Liver (tissue), 9 donors: ENCODE data around the gene RASA4B. TPM values are rescaled to one million over a fixed set of nuclear protein-coding genes. Genes with fewer than 3 reads are reported as not detected.
A peak's percentile ranks its signal among the peaks of the same experiment; 100 is the strongest.
"Not testable (repeated sequence)": the region's sequence is repeated elsewhere in the genome, so short reads cannot be mapped to it uniquely, and the experiment has no call there.

ENCODE experiments used
- DNase-seq: peaks from one replicate; pipeline ENCODE4 v3.0.0-alpha.2; 2017; ENCODE audit warnings: low spot score
- H3K27ac ChIP-seq, 2 donors: one replicate each; pipeline ENCODE4 v1.7.0; 2013; ENCODE audit warnings: inconsistent platforms in 2 of 2, low read length in 2 of 2, control low read depth in 1 of 2, low read depth in 1 of 2, mild to moderate bottlenecking in 1 of 2
- H3K27me3 ChIP-seq, 4 donors: one replicate each; pipeline versions ENCODE4 v1.6.1 to v1.7.0; 2013; ENCODE audit warnings: low read length in 3 of 4, inconsistent platforms in 1 of 4, mild to moderate bottlenecking in 1 of 4, moderate library complexity in 1 of 4; ENCODE audit not compliant: control insufficient read depth in 4 of 4, insufficient read depth in 4 of 4
- H3K36me3 ChIP-seq, 4 donors: one replicate each; pipeline versions ENCODE4 v1.6.1 to v1.7.0; 2013; ENCODE audit warnings: low read length in 3 of 4, mild to moderate bottlenecking in 3 of 4, low read depth in 1 of 4, moderate library complexity in 1 of 4; ENCODE audit not compliant: control insufficient read depth in 4 of 4, insufficient read depth in 3 of 4
- H3K4me1 ChIP-seq, 4 donors: one replicate each; pipeline versions ENCODE4 v1.6.1 to v1.7.0; 2013; ENCODE audit warnings: low read length in 3 of 4, mild to moderate bottlenecking in 3 of 4, moderate library complexity in 1 of 4; ENCODE audit not compliant: control insufficient read depth in 4 of 4, insufficient read depth in 4 of 4
- H3K4me3 ChIP-seq, 3 donors: one replicate each; pipeline versions ENCODE4 v1.6.1 to v1.7.0; 2013; ENCODE audit warnings: low read length in 3 of 3, control low read depth in 1 of 3, low read depth in 1 of 3, mild to moderate bottlenecking in 1 of 3
- H3K9ac ChIP-seq, 2 donors: one replicate each; pipeline ENCODE4 v1.7.0; 2013; ENCODE audit warnings: low read length in 2 of 2, mild to moderate bottlenecking in 2 of 2, moderate library complexity in 2 of 2, control low read depth in 1 of 2, low read depth in 1 of 2
- H3K9me3 ChIP-seq, 4 donors: one replicate each; pipeline versions ENCODE4 v1.6.1 to v1.7.0; 2013; ENCODE audit warnings: low read length in 3 of 4; ENCODE audit not compliant: control insufficient read depth in 4 of 4
- FOXA2 ChIP-seq: IDR thresholded peaks from 2 replicates; pipeline ENCODE4 v1.6.1; 2016; ENCODE audit warnings: antibody characterized with exemption
- GABPA ChIP-seq, 2 donors: IDR thresholded peaks in 1 of 2; conservative IDR thresholded peaks in 1 of 2; 2 replicates each; pipeline ENCODE4 v1.6.1; 2016; ENCODE audit warnings: antibody characterized with exemption in 2 of 2, mild to moderate bottlenecking in 1 of 2, moderate library complexity in 1 of 2
- HNF4A ChIP-seq, 2 donors: conservative IDR thresholded peaks; 2 replicates each; pipeline ENCODE4 v1.6.1; 2016; ENCODE audit warnings: antibody characterized with exemption in 2 of 2, mild to moderate bottlenecking in 2 of 2
- whole genome bisulfite sequencing: extraction: QIAGEN DNeasy Blood & Tissue Kit; methylation state at CpG from one replicate; pipeline ENCODE4 v1.1.7; 2013; 5-methylcytosine and 5-hydroxymethylcytosine counted together
- polyA plus RNA-seq, 2 donors: library from polyadenylated mRNA; stranded (reverse) in 1 of 2; unstranded in 1 of 2; fragments of 200-250 nt in 1 of 2; fragments of >200 nt in 1 of 2; fragmentation: Nextera tagmentation in 1 of 2; extraction: Ambion mirVana in 1 of 2; gene quantifications; one replicate each; pipeline versions ENCODE4 v1.2.1 to v1.2.3, GENCODE V29; 2013 to 2015
- total RNA-seq, 2 donors: library from RNA; depleted of rRNA; stranded (reverse); fragments of >200 nt; gene quantifications; one replicate each; pipeline ENCODE4 v1.2.3, GENCODE V29; 2014
- TF ChIP-seq, protein P1 (sequence below): fragments of 150-350 bp; IDR thresholded peaks from 2 replicates; pipeline ENCODE4 v1.5.1; 2017; ENCODE audit warnings: improper control_type of control experiment, low read depth, low read length; ENCODE audit not compliant: missing input control
- donor health status: healthy.
- donor health status: healthy.
- donor health status: healthy.
- donor health status: healthy.
- donor health status: healthy.

RASA4B gene
- total and polyA plus RNA-seq, 4 donors = 0.62 to 4.8 (median 0.74) TPM

DNA sequence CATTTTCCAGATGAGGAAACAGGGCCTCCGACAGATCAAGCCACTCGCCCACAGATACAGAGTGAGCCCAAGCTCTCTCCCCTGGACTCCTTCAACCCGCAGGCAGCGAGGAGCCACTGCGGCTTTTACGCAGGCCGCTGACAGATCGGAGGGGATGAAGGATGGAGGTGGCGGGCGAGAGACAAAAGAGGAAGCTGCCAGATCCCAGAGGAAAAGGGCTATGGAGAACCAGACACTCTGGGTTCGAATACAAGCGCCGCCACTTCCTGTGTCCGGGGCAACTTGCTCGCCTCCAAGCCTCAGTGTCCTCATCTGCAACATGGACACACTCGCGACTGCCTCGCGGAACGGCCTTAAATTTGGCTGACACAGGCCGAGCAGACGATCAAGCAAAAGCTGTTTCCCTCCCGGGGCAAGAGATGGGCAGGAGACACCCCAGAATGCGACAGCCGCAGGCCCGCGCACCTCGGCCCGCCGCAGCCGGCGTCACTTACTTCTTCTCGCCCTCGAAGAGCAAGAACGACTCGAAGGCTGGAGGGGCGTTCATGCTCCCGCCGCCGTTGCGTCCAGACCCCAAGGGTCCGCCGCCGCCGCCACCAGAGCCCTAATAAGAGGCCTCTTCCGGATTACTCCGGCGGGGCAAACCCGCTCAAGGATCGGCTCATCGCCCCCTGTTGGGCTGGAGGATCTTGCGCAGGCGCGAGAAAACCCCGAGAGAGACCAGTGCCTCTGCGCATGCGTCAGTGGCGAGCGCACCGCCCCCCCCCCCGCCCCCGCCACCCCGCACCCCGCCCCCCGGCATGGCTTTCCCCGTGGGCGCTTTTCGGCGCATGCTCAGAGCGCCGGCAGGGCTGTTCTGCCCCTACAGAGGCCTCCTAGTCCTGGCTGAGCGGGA, 39.0 kb downstream of the RASA4B start, which contains the start of gene POLR2J:
POLR2J (minus strand) TSS at position 609 of the 895 bp plus-strand sequence; CDS start at position 547, 62 bp downstream.
- H3K9ac ChIP-seq, H3K27me3 ChIP-seq, H3K36me3 ChIP-seq, H3K4me1 ChIP-seq, H3K9me3 ChIP-seq, H3K27ac ChIP-seq: not testable (repeated sequence)
- TF ChIP-seq, protein P1, sequence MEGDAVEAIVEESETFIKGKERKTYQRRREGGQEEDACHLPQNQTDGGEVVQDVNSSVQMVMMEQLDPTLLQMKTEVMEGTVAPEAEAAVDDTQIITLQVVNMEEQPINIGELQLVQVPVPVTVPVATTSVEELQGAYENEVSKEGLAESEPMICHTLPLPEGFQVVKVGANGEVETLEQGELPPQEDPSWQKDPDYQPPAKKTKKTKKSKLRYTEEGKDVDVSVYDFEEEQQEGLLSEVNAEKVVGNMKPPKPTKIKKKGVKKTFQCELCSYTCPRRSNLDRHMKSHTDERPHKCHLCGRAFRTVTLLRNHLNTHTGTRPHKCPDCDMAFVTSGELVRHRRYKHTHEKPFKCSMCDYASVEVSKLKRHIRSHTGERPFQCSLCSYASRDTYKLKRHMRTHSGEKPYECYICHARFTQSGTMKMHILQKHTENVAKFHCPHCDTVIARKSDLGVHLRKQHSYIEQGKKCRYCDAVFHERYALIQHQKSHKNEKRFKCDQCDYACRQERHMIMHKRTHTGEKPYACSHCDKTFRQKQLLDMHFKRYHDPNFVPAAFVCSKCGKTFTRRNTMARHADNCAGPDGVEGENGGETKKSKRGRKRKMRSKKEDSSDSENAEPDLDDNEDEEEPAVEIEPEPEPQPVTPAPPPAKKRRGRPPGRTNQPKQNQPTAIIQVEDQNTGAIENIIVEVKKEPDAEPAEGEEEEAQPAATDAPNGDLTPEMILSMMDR = peak; percentile 31
- peak in 1 of 2 donors; percentile 74 for TF ChIP-seq GABPA (IDR thresholded peaks at IDR 0.05 in 1 of 2, conservative IDR thresholded peaks at IDR 0.05 in 1 of 2)
- peak within 1 kb of the TSS in 2 of 3 donors; percentile 43 to 48 for H3K4me3 ChIP-seq
- peak; percentile 89 for DNase-seq
- WGBS = under 1% methylated on average over 58 of the region's 72 CpGs

DNA sequence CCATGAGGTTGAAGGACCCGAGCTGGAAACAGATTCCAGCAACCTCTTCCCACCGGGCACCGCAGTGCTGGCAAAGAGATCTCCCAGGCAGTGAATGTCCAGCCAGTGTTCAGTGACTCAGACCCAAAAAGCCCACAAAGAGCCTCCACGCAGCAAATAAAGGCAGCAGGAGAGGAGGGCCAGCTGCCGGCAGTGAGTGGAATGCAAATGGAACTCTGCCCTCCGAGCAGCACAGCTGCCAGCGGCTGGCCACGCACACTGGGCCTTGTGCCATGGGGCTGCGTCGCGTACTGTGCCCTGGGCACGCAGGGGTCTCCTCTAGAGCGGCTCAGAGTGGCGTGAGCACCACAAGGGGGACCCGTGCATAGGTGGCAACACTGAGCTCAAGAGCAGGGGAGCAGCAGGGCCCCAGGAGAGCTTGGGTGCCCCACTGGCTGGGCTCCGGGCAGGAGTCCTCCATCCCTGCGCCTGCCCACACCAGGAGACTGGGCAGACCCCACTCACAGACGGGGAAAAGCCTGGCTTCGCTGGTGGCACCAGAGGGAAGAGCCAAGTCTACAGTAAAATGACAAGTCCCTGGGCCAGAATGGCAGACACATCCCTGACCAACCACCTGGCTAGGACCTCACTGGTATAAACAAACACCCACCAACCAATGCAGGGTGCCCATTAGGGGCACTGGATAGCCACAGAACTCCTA, 42.7 kb downstream of the RASA4B start:
- not testable (repeated sequence) for H3K9me3 ChIP-seq, DNase-seq, H3K27ac ChIP-seq, H3K4me3 ChIP-seq, H3K27me3 ChIP-seq, H3K9ac ChIP-seq
- Histone ChIP-seq H3K4me1 (peaks cover 0 to 19% (median 14%) of the 10 kb centered on the region in 4 donors), H3K36me3 (peaks cover 2 to 16% (median 11%) of the 10 kb centered on the region in 4 donors)
- 52% methylated on average over 12 of the region's 19 CpGs for WGBS
- TF ChIP-seq HNF4A (conservative IDR thresholded peaks at IDR 0.05) = peak; percentile 10 to 14

DNA sequence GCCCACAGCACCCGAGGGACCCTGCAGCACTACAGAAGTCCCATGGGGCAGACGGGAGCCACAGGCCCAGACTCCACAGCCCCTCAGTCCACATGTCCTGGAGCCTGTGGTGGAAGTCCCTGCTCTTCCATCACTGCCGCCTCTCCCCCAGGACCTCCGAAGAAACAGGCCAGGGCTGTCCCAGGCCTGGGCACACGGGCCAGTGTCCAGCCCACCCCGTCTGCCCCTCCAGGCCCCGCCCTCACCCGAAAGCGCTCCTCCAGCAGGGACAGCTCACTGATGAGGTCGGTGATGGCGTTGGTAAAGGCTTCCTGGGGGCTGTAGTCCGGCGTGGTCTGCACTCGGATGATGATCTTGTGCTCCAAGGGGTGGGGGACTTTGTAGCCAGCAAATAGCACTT, 43.5 kb downstream of the RASA4B start:
- peaks cover 2 to 16% (median 11%) of the 10 kb centered on the region in 4 donors for H3K36me3 ChIP-seq
- H3K27ac ChIP-seq, H3K9ac ChIP-seq, H3K4me3 ChIP-seq, H3K9me3 ChIP-seq, DNase-seq, H3K27me3 ChIP-seq: not testable (repeated sequence)
- WGBS = 89% methylated on average over 14 of the region's 14 CpGs
- H3K4me1 ChIP-seq = peaks cover 5 to 27% (median 22%) of the 10 kb centered on the region in 4 donors

DNA sequence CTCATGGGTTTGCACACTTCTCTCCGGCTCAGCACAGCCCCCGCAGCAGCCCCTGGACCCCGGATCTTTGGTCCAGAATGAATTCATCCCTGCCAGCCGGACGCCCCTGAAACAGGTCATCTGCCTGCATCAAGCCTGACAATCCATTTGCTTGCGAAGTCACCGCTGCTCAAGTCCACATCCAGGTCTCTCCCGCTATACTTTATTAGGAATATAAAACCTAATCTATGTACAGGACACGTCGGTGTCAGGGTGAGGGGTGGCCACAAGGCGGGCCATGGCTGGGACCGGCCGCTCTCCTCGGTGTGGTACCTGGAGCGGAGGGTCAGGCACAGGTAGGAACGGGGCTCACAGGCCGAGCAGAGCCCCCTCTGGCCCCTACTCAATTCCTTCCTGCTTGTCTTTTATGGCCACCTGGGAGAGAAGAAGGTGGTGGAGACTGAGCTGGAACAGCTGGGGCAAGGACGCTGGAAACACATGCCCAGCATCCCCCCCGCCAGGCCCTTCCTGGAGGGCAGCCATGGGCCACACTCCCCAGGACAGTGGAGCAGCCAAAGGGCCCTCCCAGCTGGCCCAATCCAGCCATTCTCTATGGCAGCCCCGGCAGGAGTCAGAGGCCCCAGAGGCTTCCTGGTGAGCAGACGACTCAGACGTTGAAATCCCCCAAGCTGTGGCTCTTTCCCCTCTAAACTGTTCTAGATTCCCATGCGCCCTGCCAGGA, 44.1 kb downstream of the RASA4B start:
- Histone ChIP-seq H3K9ac (no peak overlapping the region), H3K36me3 (peaks cover 2 to 16% (median 11%) of the 10 kb centered on the region in 4 donors), H3K4me3 (no peak overlapping the region), H3K27me3 (no peaks in the 10 kb centered on the region), H3K27ac (no peak overlapping the region), H3K9me3 (no peaks in the 10 kb centered on the region), H3K4me1 (peaks cover 8 to 34% (median 28%) of the 10 kb centered on the region in 4 donors)
- WGBS = 90% methylated on average over 23 of the region's 23 CpGs
- DNase-seq = no peak
- no peak for TF ChIP-seq FOXA2
